ENCODE data around the gene PRPF18. TPM values are rescaled to one million over a fixed set of nuclear protein-coding genes. Genes with fewer than 3 reads are reported as not detected.

The PRPF18 gene
- total RNA-seq, 1 experiment from 2014 or later = 31.0 TPM

DNA sequence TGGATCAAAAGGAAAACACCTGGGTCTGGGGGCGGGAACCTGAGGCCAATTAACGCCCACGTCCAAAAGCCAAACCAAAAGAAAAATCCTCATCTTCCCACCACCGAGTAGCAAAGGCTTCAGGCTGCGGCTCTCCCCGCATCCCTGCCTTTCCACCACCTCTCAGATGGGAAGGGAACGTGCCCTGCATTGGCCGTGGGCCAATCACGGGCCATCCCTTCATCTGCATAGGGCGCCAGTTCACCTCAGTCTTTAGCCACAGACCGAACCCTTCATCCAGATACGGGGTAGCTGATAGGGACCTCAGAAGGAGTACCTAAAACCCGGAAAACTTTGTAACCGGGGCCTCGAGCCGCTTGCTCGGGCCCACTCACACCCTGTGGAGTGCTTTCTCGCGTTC is 626 bp downstream of the PRPF18 start:
- no peaks in the 10 kb centered on the region for H3K9me3 ChIP-seq (replicated peaks)
- no peak overlapping the region; the same call in 1 of the 2 replicates for H3K27ac ChIP-seq
- no peaks in the 10 kb centered on the region for H3K4me1 ChIP-seq
- H3K4me3 ChIP-seq = peak overlapping the region; percentile 76
- 0 out of 2 replicates have a peak, but pooled peaks cover 3% of the 10 kb centered on the region for H3K36me3 ChIP-seq
- no peaks in the 10 kb centered on the region for H3K27me3 ChIP-seq
- DNase-seq = peak; percentile 6 to 8

GRCh38 chr10:13589316-13589715 is 2.6 kb downstream of the PRPF18 start:
- no peak overlapping the region for H3K27ac ChIP-seq
- no peak for DNase-seq
- H3K9me3 ChIP-seq (replicated peaks) = no peaks in the 10 kb centered on the region
- no peaks in the 10 kb centered on the region for H3K27me3 ChIP-seq
- no peak overlapping the region for H3K4me3 ChIP-seq
- peaks cover 3% of the 10 kb centered on the region; the same call in 1 of the 2 replicates for H3K36me3 ChIP-seq
- no peaks in the 10 kb centered on the region for H3K4me1 ChIP-seq

DNA sequence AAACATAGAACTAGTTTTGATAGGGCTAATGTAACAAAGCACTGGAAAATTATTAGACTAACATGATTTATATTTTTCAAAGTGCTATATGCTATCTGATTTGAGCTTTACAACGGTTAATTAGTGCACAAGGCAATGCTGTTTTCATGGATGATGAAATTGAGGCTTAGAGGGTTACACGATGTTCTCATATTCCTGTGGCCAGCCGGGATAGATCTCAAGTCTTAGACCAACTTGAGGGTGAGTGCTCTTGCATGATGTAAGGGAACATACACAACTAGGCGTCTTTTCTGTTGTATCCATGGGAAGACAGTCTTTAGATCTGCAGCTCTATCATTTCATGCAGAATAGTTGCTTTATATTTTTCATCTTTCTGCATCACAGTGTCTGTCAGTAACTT is 4.1 kb downstream of the PRPF18 start:
- H3K9me3 ChIP-seq (replicated peaks) = no peaks in the 10 kb centered on the region
- no peaks in the 10 kb centered on the region for H3K27me3 ChIP-seq
- no peaks in the 10 kb centered on the region for H3K4me1 ChIP-seq
- no peak overlapping the region for H3K4me3 ChIP-seq
- H3K27ac ChIP-seq = no peak overlapping the region
- DNase-seq = no peak
- peaks cover 3% of the 10 kb centered on the region; the same call in 1 of the 2 replicates for H3K36me3 ChIP-seq

GRCh38 chr10:13592306-13592705 is 5.5 kb downstream of the PRPF18 start:
- no peaks in the 10 kb centered on the region for H3K4me1 ChIP-seq
- peaks cover 3% of the 10 kb centered on the region; the same call in 1 of the 2 replicates for H3K36me3 ChIP-seq
- no peaks in the 10 kb centered on the region for H3K27me3 ChIP-seq
- no peaks in the 10 kb centered on the region for H3K9me3 ChIP-seq (replicated peaks)
- no peak for DNase-seq
- no peak overlapping the region for H3K4me3 ChIP-seq
- no peak overlapping the region for H3K27ac ChIP-seq

DNA sequence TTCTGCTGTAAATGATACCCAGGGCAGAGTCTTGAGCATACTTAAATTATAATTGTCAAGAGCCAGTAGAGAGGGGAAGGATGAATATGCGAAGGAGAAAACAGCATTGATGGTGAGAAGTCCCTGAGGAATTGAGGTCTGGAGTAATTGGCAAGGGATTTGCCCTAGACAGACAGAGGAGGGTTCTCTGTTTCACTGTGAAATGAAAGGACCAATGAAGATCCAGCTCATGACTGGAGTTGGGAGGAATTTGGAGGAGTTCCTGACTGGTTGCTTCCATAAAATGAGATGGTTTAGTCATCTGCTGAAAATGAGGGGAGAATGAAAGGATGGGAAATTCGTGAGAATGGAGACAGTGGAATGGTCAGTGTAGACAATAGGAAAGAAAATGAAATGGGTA is 6.8 kb downstream of the PRPF18 start:
- Histone ChIP-seq H3K4me3 (no peak overlapping the region), H3K27me3 (no peaks in the 10 kb centered on the region), H3K4me1 (no peaks in the 10 kb centered on the region), H3K36me3 (peaks cover 5% of the 10 kb centered on the region; the same call in 1 of the 2 replicates), H3K9me3 (replicated peaks) (no peaks in the 10 kb centered on the region), H3K27ac (no peak overlapping the region)
- DNase-seq = no peak

DNA sequence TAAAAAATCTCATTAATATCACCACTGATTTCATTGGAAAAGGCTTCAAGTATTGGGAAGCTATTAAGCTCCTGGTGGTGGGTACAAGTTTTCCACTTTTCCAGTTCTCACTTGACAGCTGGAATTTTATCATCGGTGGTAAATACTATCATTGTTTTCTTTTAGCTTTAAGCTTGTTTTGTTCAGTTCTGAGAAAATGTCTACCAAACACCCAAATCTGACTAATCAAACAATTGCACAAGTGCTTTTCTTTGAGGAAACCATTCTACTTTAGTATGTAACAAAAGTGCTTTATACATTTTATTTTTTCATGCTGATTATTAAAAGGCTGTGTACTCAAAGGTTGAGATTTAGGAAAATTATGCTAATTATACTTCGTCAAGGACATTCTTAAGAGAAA is 7.9 kb downstream of the PRPF18 start:
- Histone ChIP-seq H3K27me3 (no peaks in the 10 kb centered on the region), H3K4me3 (no peak overlapping the region), H3K27ac (no peak overlapping the region), H3K4me1 (no peaks in the 10 kb centered on the region), H3K9me3 (replicated peaks) (no peaks in the 10 kb centered on the region), H3K36me3 (peaks cover 5% of the 10 kb centered on the region; the same call in 1 of the 2 replicates)
- DNase-seq = no peak

DNA sequence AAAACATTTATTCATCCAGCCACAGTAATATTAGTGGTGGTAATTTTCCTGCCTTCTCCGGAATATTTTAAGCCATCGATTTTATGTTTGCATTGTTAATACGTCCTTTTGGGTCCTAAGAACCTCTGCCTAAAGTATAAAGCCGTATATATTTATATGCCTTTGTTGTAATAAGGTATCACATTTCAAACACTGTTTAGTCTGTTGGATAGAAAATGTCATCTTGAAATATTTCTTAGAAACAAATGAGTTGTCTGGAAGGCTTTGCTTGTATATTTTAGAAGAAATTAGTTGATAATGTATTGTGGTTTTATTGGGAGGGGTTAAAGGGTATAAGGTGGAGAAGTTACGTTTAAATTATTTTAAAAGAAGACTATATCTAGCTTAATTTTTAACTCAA is 11.1 kb downstream of the PRPF18 start:
- no peak overlapping the region for H3K4me3 ChIP-seq
- peaks cover 15% of the 10 kb centered on the region for H3K36me3 ChIP-seq
- no peak overlapping the region for H3K27ac ChIP-seq
- H3K27me3 ChIP-seq = no peaks in the 10 kb centered on the region
- H3K9me3 ChIP-seq (replicated peaks) = no peaks in the 10 kb centered on the region
- no peak for DNase-seq
- H3K4me1 ChIP-seq = no peaks in the 10 kb centered on the region

- Histone ChIP-seq H3K27me3 (no peaks in the 10 kb centered on the region), H3K4me3 (no peak overlapping the region), H3K36me3 (peaks cover 13% of the 10 kb centered on the region), H3K4me1 (peaks cover 23% of the 10 kb centered on the region), H3K27ac (no peak overlapping the region), H3K9me3 (replicated peaks) (no peaks in the 10 kb centered on the region)
- DNase-seq = no peak
Measured at GRCh38 chr10:13604357-13605040, 17.7 kb downstream of the PRPF18 start.

DNA sequence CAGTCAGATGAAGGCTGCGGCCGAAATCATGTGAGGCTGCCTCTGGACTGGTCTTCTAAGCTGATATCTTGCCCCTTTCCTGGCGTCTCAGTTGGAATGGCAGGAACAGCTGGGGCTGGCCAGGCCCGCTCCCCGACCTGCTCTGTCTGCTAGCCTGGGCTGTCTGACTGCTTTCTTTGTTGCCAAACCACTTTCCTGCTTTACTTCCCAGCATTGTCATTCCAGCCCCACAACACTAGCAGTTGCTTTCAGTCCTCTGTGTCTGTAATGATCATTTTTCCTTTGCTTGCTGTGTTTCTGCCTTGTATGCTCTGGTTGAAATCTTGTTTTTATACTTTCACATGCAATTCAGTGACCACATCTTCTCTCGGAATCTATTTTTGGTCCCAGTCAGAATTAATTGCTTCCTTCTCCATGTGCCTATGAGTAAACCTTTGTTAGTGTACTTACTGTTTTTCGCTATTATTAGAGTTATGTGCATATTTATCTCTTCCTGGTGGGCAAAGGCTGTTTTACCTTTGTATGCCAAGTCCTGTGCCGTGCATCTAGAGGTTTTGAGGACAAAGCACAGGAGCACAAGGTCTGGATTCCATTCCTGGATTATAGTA is 21.6 kb downstream of the PRPF18 start:
- Histone ChIP-seq H3K27ac (peak overlapping the region; percentile 93), H3K4me1 (peaks cover 27% of the 10 kb centered on the region), H3K4me3 (peak overlapping the region; percentile 36), H3K9me3 (replicated peaks) (no peaks in the 10 kb centered on the region), H3K27me3 (no peaks in the 10 kb centered on the region), H3K36me3 (0 out of 2 replicates have a peak, but pooled peaks cover 4% of the 10 kb centered on the region)
- DNase-seq = peak; percentile 96 to 97

- H3K27ac ChIP-seq = no peak overlapping the region
- H3K4me1 ChIP-seq = peaks cover 45% of the 10 kb centered on the region
- H3K9me3 ChIP-seq (replicated peaks) = no peaks in the 10 kb centered on the region
- H3K4me3 ChIP-seq = no peak overlapping the region
- no peak for DNase-seq
- H3K36me3 ChIP-seq = peaks cover 16% of the 10 kb centered on the region; the same call in 1 of the 2 replicates
- H3K27me3 ChIP-seq = no peaks in the 10 kb centered on the region
Measured at GRCh38 chr10:13612654-13613373, 26.0 kb downstream of the PRPF18 start.

GRCh38 chr10:13613519-13613918 is 26.8 kb downstream of the PRPF18 start:
- no peaks in the 10 kb centered on the region for H3K27me3 ChIP-seq
- DNase-seq = peak in 1 of 2 experiments; percentile 54

DNA sequence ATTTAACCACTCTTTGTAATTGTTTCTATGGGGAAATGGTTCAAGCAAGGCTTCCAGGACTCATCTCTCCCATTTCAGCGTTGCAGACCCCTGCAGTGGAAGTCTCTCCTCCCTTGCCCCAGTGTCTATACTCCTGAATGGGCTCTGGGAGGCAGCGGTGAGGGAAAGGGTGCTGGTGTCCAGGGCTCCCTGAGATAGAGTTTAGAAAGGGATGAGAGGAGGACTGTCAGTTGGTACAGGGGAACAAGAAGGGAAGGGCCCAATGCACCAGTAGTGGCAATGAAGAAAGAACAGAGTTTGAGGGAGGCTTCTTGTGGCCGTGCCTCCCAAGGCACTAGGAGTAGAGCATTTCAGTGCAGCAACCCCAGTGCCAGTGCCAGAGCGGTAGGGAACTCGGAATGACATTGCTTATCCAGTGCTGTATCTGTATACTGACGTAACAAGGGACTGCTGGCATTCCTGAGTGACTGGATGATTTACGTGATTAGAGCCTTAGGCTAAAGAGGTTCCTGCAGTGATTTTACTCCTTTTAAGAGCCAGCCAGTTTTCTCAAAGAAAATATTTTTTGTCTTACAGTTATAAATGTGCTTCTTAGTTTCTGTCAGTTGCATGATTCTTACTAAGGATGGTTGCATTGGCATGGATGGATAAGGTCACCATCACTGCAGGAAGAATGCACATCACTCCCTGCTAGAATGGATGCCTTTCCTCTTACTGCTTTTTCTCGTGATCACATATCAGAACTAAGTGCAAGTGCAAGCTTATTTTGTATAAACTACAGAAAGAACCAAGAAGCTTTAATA is 28.0 kb downstream of the PRPF18 start:
- H3K4me3 ChIP-seq = no peak overlapping the region
- H3K36me3 ChIP-seq = peaks cover 16% of the 10 kb centered on the region
- H3K4me1 ChIP-seq = peaks cover 29% of the 10 kb centered on the region
- H3K27me3 ChIP-seq = no peaks in the 10 kb centered on the region
- peak; percentile 15 to 34 for DNase-seq
- H3K27ac ChIP-seq = peak overlapping the region; percentile 53
- no peaks in the 10 kb centered on the region for H3K9me3 ChIP-seq (replicated peaks)

More at GRCh38 chr10:13613519-13613918, 26.8 kb downstream of the PRPF18 start:
- no peak overlapping the region for H3K27ac ChIP-seq
- H3K4me3 ChIP-seq = no peak overlapping the region
- peaks cover 16% of the 10 kb centered on the region; the same call in 1 of the 2 replicates for H3K36me3 ChIP-seq
- peaks cover 41% of the 10 kb centered on the region for H3K4me1 ChIP-seq
- no peaks in the 10 kb centered on the region for H3K9me3 ChIP-seq (replicated peaks)

GRCh38 chr10:13615650-13616300 is 29.0 kb downstream of the PRPF18 start:
- no peaks in the 10 kb centered on the region for H3K27me3 ChIP-seq
- H3K4me3 ChIP-seq = no peak overlapping the region
- H3K9me3 ChIP-seq (replicated peaks) = no peaks in the 10 kb centered on the region
- peak; percentile 73 to 76 for DNase-seq
- H3K4me1 ChIP-seq = peaks cover 28% of the 10 kb centered on the region
- peaks cover 16% of the 10 kb centered on the region for H3K36me3 ChIP-seq
- H3K27ac ChIP-seq = peak overlapping the region; percentile 53

DNA sequence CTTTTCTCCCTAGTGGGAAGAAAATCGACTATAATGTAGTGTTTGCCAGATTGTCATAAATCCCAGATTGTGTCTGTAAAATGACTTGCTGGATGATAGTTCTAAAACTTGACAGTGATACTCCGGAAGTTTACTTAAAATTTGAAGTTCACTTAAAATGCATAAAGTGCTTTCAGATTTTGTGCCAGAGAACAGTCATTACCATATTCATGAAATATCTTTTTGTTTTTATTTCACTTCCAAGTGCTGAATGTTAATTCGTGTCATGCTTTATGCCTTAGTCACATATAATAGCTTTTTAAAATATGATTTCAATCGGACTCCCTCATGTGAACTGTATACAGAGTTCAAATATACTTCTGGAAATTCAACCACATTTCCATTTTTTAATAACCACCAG is 30.4 kb downstream of the PRPF18 start:
- Histone ChIP-seq H3K27ac (no peak overlapping the region), H3K4me1 (peaks cover 28% of the 10 kb centered on the region), H3K9me3 (replicated peaks) (no peaks in the 10 kb centered on the region), H3K36me3 (peaks cover 13% of the 10 kb centered on the region), H3K27me3 (no peaks in the 10 kb centered on the region), H3K4me3 (no peak overlapping the region)
- DNase-seq = no peak

Data from SJCRH30 (cell line).